ENCODE measurements around the gene CSF2RB. TPM values are rescaled to one million over a fixed set of nuclear protein-coding genes. Genes with fewer than 3 reads are reported as not detected.

CSF2RB gene
- total RNA-seq, 4 donors from 2014 or later = 3.1 to 7.4 (median 3.5) TPM

DNA sequence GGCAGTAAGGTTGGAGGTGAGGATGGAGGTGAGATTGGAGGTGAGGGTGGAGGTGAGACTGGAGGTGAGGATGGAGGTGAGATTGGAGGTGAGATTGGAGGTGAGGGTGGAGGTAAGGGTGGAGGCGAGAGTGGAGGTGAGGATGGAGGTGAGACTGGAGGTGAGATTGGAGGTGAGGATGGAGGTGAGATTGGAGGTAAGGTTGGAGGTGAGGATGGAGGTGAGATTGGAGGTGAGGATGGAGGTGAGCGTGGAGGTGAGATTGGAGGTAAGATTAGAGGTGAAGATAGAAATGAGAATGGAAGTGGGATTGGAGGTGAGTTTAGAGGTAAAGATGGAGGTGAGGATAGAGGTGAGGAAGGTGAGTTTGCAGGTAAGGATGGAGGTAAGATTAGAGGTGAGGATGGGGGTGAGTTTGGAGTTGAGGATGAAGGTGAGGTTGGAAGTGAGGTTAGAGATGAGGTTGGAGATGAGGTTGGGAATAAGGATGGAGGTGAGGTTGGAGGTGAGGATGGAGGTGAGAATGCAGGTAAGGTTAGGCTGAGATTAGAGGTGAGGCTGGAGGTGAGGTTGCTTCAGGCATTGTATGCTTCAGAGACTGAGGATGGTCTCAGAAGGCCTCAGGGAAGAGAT is 40.4 kb upstream of the CSF2RB start:
- no peaks in the 10 kb centered on the region for H3K9me3 ChIP-seq
- TF ChIP-seq, protein P1, sequence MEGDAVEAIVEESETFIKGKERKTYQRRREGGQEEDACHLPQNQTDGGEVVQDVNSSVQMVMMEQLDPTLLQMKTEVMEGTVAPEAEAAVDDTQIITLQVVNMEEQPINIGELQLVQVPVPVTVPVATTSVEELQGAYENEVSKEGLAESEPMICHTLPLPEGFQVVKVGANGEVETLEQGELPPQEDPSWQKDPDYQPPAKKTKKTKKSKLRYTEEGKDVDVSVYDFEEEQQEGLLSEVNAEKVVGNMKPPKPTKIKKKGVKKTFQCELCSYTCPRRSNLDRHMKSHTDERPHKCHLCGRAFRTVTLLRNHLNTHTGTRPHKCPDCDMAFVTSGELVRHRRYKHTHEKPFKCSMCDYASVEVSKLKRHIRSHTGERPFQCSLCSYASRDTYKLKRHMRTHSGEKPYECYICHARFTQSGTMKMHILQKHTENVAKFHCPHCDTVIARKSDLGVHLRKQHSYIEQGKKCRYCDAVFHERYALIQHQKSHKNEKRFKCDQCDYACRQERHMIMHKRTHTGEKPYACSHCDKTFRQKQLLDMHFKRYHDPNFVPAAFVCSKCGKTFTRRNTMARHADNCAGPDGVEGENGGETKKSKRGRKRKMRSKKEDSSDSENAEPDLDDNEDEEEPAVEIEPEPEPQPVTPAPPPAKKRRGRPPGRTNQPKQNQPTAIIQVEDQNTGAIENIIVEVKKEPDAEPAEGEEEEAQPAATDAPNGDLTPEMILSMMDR (IDR thresholded peaks at IDR 0.05) = no peak
- no peak for TF ChIP-seq POLR2A (IDR thresholded peaks at IDR 0.05)
- no peaks in the 10 kb centered on the region for H3K4me1 ChIP-seq
- no peaks in the 10 kb centered on the region for H3K27me3 ChIP-seq
- DNase-seq = no peak
- no peak overlapping the region for H3K27ac ChIP-seq
- no peak overlapping the region for H3K4me3 ChIP-seq
- intact Hi-C loops (cut with DNase I; ENCODE audit: low total_unique reads) = no loop called here
- no peaks in the 10 kb centered on the region for H3K36me3 ChIP-seq

DNA sequence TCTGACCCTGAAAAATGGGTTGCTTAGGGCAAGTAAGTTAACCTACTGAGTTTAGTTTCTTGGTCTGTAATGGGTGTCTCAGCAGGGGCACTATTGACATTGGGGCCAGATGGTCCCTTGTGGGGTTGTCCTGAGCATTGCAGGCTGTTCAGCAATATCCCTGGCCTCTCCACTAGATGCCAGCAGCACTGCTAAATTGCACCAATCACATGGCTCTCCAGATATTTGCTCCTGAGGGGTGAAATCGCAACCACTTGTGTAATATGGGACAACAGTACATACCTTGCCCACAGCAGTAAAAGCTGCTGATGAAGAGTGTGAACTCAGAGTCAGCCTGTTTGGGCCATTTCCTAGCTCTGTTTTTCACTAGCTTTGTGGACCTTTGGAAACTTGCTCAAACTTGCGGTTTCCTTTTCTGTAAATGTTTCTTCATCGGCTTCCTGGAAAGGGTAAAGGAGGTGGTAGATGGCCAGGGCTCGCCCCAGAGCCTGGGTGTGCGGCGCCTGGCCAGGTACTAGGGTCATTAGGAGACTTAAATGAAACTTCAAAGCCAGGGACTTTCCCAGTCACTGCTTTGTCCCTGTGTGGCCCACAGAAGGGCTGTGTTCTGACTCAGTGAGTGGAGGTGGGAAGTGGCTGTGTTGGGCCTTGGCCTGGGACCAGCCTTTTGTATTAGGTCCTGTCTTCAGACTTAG is 39.7 kb upstream of the CSF2RB start:
- Histone ChIP-seq H3K36me3 (no peaks in the 10 kb centered on the region), H3K4me3 (no peak overlapping the region), H3K27me3 (no peaks in the 10 kb centered on the region), H3K4me1 (no peaks in the 10 kb centered on the region), H3K27ac (peak overlapping the region; percentile 17 to 43), H3K9me3 (no peaks in the 10 kb centered on the region)
- intact Hi-C loops (cut with DNase I; ENCODE audit: low total_unique reads) = no loop called here
- peak; percentile 26 to 46 for DNase-seq
- no peak for TF ChIP-seq POLR2A (IDR thresholded peaks at IDR 0.05)
- TF ChIP-seq, protein P1 (IDR thresholded peaks at IDR 0.05) = peak; percentile 41 to 79 (median 50)

DNA sequence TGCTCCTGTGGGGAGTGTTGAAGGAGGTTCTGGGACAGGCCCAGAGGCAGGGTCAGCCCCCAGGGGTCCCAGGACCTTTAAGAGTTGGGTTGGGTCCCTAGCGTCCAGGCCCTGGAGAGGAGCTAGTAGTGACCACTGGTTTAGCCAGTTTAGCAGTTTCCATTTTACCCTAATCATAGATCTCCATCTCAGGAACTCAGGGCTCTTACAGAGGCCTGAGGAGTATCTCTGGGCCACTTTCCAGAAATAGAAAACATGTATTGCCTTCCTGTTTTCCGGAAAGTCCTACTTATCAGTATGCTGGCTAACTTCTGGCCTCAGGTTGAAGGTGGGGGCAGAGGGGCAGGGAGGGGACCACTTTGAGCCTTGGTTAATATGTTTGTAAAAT is 39.1 kb upstream of the CSF2RB start:
- Histone ChIP-seq H3K4me1 (no peaks in the 10 kb centered on the region), H3K36me3 (no peaks in the 10 kb centered on the region), H3K9me3 (no peaks in the 10 kb centered on the region), H3K27ac (peak overlapping the region; percentile 17 to 43), H3K4me3 (no peak overlapping the region), H3K27me3 (no peaks in the 10 kb centered on the region)
- TF ChIP-seq POLR2A (IDR thresholded peaks at IDR 0.05) = no peak
- TF ChIP-seq, protein P1 (IDR thresholded peaks at IDR 0.05) = no peak
- intact Hi-C loops (cut with DNase I; ENCODE audit: low total_unique reads) = no loop called here
- no peak for DNase-seq

DNA sequence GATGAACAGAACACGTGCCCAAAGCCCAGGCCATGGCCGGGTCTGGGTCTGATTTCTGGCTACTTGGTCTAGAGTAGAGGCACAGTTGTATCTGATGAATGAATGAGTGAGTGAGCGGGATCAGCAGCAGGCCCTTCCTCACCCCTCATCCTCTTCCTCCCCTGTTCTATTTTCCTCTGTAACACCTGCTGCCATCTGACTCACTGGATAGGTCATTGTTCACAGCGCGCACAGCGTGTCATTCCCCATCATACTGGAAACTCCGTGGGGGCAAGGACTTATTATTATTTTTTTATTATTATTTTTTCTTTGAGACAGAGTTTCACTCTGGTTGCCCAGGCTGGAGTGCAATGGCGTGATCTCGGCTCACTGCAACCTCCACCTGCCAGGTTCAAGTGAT is 38.7 kb upstream of the CSF2RB start:
- H3K4me1 ChIP-seq = no peaks in the 10 kb centered on the region
- H3K36me3 ChIP-seq = no peaks in the 10 kb centered on the region
- no peak overlapping the region for H3K4me3 ChIP-seq
- TF ChIP-seq, protein P1 (IDR thresholded peaks at IDR 0.05) = no peak
- no peak for TF ChIP-seq POLR2A (IDR thresholded peaks at IDR 0.05)
- H3K9me3 ChIP-seq = no peaks in the 10 kb centered on the region
- intact Hi-C loops (cut with DNase I; ENCODE audit: low total_unique reads) = no loop called here
- H3K27me3 ChIP-seq = no peaks in the 10 kb centered on the region
- peak overlapping the region in 1 of 2 donors; percentile 17 for H3K27ac ChIP-seq
- no peak for DNase-seq

DNA sequence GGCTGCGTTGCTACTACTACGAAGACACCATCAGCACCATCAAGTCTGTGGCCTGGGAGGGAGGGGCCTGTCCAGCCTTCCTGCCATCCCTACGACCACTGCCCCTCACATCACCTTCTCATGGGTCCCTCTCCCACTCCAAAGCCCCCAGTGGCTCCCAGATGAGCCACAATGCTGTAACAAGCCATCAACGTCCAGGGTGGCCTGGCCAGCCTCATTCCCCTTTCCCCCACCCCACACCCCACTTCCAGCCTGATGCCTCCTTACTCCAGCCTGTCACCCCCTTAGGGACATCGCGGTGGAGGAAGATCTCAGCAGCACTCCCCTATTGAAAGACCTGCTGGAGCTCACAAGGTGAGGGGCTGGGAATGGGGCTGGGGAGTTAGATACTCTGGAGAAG is 37.7 kb upstream of the CSF2RB start:
- H3K4me3 ChIP-seq = no peak overlapping the region
- H3K9me3 ChIP-seq = no peaks in the 10 kb centered on the region
- no peaks in the 10 kb centered on the region for H3K4me1 ChIP-seq
- no peak overlapping the region for H3K27ac ChIP-seq
- H3K27me3 ChIP-seq = no peaks in the 10 kb centered on the region
- no peak for TF ChIP-seq POLR2A (IDR thresholded peaks at IDR 0.05)
- no peaks in the 10 kb centered on the region for H3K36me3 ChIP-seq
- no peak for DNase-seq
- intact Hi-C loops (cut with DNase I; ENCODE audit: low total_unique reads) = no loop called here
